HEK293 (cell line): ENCODE measurements around the gene NIBAN1.
"Not testable (repeated sequence)": the region's sequence is repeated elsewhere in the genome, so short reads cannot be mapped to it uniquely, and the experiment has no call there.

Experiments used
- CTCF ChIA-PET: fragments of 350-600 bp; formaldehyde crosslinking; extraction: SDS; loops from one replicate; lab custom pipeline; 2021; ENCODE audit warnings: antibody characterized with exemption; lab: Yijun Ruan, JAX
- POLR2A ChIA-PET: fragments of 300-600 bp; formaldehyde crosslinking; extraction: SDS; loops from one replicate; lab custom pipeline; 2020; ENCODE audit warnings: antibody characterized with exemption, inconsistent platforms; lab: Yijun Ruan, JAX
- H3K27ac ChIP-seq: fragments of 200-500 bp; sonication (Bioruptor generic); 2 replicates; pipeline ENCODE4 v1.5.1; 2014; ENCODE audit warnings: low read depth, low read length, control low read depth, inconsistent platforms; ENCODE audit errors: extremely low read depth
- H3K36me3 ChIP-seq, 2 experiments: fragments of 200-500 bp in 1 of 2; sonication (Bioruptor generic) in 1 of 2; 1 replicate in 1 of 2; 2 replicates in 1 of 2; pipeline ENCODE4 v1.5.1; 2014 to 2017; ENCODE audit warnings: inconsistent platforms in 2 of 2, low read length in 2 of 2; ENCODE audit not compliant: control insufficient read depth in 2 of 2, insufficient read depth in 1 of 2
- H3K4me1 ChIP-seq: fragments of 200-500 bp; sonication (Bioruptor generic); 2 replicates; pipeline ENCODE4 v1.5.1; 2014; ENCODE audit warnings: mild to moderate bottlenecking, low read length, inconsistent platforms; ENCODE audit not compliant: control insufficient read depth, insufficient read depth
- H3K4me3 ChIP-seq: 2 replicates; pipeline ENCODE4 v1.5.1; 2011; ENCODE audit warnings: low read depth, mild to moderate bottlenecking, control low read depth, low read length, moderate library complexity
- H3K9me3 ChIP-seq: fragments of 200-500 bp; sonication (Bioruptor generic); 2 replicates; pipeline ENCODE4 v1.5.1; 2014; ENCODE audit warnings: low read depth, low read length, inconsistent platforms; ENCODE audit not compliant: control insufficient read depth, insufficient read depth
- BCL11B ChIP-seq: fragments of 450-650 bp; formaldehyde crosslinking; IDR thresholded peaks from 2 replicates; pipeline ENCODE4 v1.5.1; 2016; ENCODE audit warnings: low read depth, missing biosample characterization, missing genetic modification characterization
- GFI1B ChIP-seq: fragments of 450-650 bp; formaldehyde crosslinking; IDR thresholded peaks from 2 replicates; pipeline ENCODE4 v1.5.1; 2016; ENCODE audit warnings: missing biosample characterization, missing genetic modification characterization
- GLIS2 ChIP-seq: fragments of 450-650 bp; formaldehyde crosslinking; IDR thresholded peaks from 2 replicates; pipeline ENCODE4 v1.5.1; 2016; ENCODE audit warnings: missing biosample characterization, missing genetic modification characterization
- KLF16 ChIP-seq: fragments of 450-650 bp; formaldehyde crosslinking; IDR thresholded peaks from 2 replicates; pipeline ENCODE4 v1.5.1; 2017; ENCODE audit warnings: missing biosample characterization, missing genetic modification characterization
- PBX3 ChIP-seq: sonication (generic); formaldehyde crosslinking; IDR thresholded peaks from 2 replicates; pipeline ENCODE4 v1.8.1; 2022; ENCODE audit warnings: mild to moderate bottlenecking, moderate library complexity, missing genetic modification reagents
- SCRT2 ChIP-seq: fragments of 450-650 bp; formaldehyde crosslinking; IDR thresholded peaks from 2 replicates; pipeline ENCODE4 v1.5.1; 2016; ENCODE audit warnings: missing biosample characterization, missing genetic modification characterization
- ZFP3 ChIP-seq: fragments of 450-650 bp; formaldehyde crosslinking; IDR thresholded peaks from 2 replicates; pipeline ENCODE4 v1.5.1; 2016; ENCODE audit warnings: low read depth, missing biosample characterization, missing genetic modification characterization
- ZNF211 ChIP-seq: fragments of 450-650 bp; formaldehyde crosslinking; IDR thresholded peaks from 2 replicates; pipeline ENCODE4 v1.5.1; 2016; ENCODE audit warnings: low read depth, missing biosample characterization, missing genetic modification characterization
- ZNF214 ChIP-seq: fragments of 450-650 bp; formaldehyde crosslinking; IDR thresholded peaks from 2 replicates; pipeline ENCODE4 v1.5.1; 2017; ENCODE audit warnings: missing biosample characterization, mild to moderate bottlenecking, missing genetic modification characterization, borderline replicate concordance
- ZNF324 ChIP-seq: fragments of 450-650 bp; formaldehyde crosslinking; IDR thresholded peaks from 2 replicates; pipeline ENCODE4 v1.5.1; 2016; ENCODE audit warnings: missing biosample characterization, missing genetic modification characterization
- ZNF488 ChIP-seq: fragments of 450-650 bp; formaldehyde crosslinking; IDR thresholded peaks from 2 replicates; pipeline ENCODE4 v1.5.1; 2016; ENCODE audit warnings: missing biosample characterization, missing genetic modification characterization
- ZNF623 ChIP-seq: fragments of 450-650 bp; formaldehyde crosslinking; IDR thresholded peaks from 2 replicates; pipeline ENCODE4 v1.5.1; 2016; ENCODE audit warnings: missing biosample characterization, missing genetic modification characterization
- ZNF660 ChIP-seq: fragments of 450-650 bp; IDR thresholded peaks from 2 replicates; pipeline ENCODE4 v1.5.1; 2018; ENCODE audit warnings: missing biosample characterization, mild to moderate bottlenecking, missing genetic modification characterization
- ZNF768 ChIP-seq: fragments of 450-650 bp; formaldehyde crosslinking; IDR thresholded peaks from 2 replicates; pipeline ENCODE4 v1.5.1; 2018; ENCODE audit warnings: missing biosample characterization, mild to moderate bottlenecking, missing genetic modification characterization
- ZSCAN16 ChIP-seq: fragments of 450-650 bp; formaldehyde crosslinking; IDR thresholded peaks from 2 replicates; pipeline ENCODE4 v1.5.1; 2016; ENCODE audit warnings: missing biosample characterization, missing genetic modification characterization
- TF ChIP-seq, protein P1 (sequence below): fragments of 450-650 bp; formaldehyde crosslinking; IDR thresholded peaks from 2 replicates; pipeline ENCODE4 v1.5.1; 2016; ENCODE audit warnings: missing biosample characterization, missing genetic modification characterization, borderline replicate concordance

NIBAN1 gene

GRCh38 chr1:185014941-185015340, 40.6 kb upstream of the NIBAN1 start (continued):
- TF ChIP-seq ZNF768, result no peak
- TF ChIP-seq ZNF211, result no peak
- TF ChIP-seq GFI1B (tag by site-specific recombination), result no peak
- TF ChIP-seq ZNF660 (tag by site-specific recombination), result no peak
- TF ChIP-seq ZFP3 (tag by site-specific recombination), result no peak
- TF ChIP-seq, all 188 proteins: peak for 0

DNA sequence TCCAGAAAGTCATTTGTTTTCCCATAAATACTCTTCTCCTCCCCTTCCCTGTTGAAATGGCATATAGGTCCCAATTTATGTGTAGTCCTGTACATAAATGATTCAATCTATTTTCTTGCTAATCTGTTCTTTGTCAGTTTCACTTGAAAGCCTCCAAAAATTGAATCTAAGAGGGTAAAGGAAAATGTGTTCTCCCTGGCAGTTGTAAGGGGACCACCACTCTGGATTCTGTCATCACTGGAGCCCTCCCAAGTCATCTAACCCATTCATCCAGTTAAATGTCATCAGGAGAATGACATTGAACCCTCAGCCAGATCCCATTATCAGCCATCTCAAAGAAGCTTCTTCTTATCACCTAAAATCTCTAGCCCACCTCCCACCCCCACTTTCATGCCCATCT, 36.1 kb upstream of the NIBAN1 start:
- Histone ChIP-seq H3K27ac (no peak overlapping the region), H3K9me3 (no peaks in the 10 kb centered on the region), H3K36me3 (no peaks in the 10 kb centered on the region), H3K4me3 (no peak overlapping the region), H3K4me1 (no peaks in the 10 kb centered on the region; the same call in 1 of the 2 replicates)
- ChIA-PET CTCF (interaction anchor here (0.6 kb wide), 1 partner anchor 160 kb away, joined by 3 read pairs; no protein-coding TSS in a partner anchor), POLR2A (interaction anchor here (0.5 kb wide), 1 partner anchor 181 kb away, joined by 9 read pairs; no protein-coding TSS in a partner anchor)
- TF ChIP-seq ZNF324 (tag by site-specific recombination) (no peak), PBX3 (no peak), SCRT2 (no peak), ZNF623 (no peak), GLIS2 (tag by site-specific recombination) (no peak), ZNF214 (tag by site-specific recombination) (no peak), KLF16 (no peak), ZNF488 (tag by site-specific recombination) (no peak), BCL11B (tag by site-specific recombination) (no peak), ZSCAN16 (tag by site-specific recombination) (no peak)

DNA sequence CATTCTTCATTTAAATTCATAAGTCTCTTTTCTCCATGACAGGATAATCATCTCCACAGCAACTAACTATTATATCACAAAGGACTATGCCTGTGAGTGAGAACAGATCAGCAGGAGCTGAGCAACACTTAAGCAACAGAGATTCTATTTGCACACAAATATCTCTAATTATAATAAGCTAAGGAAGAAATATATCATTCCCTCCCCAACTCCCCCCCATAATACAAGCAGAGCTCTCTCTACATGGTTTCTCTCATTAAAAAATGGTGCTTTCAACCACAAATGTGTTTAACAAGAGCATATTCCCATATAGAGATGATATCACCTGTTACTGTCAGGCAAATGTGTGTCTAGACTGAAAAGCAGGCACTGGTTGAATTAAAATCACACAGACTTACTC, 34.5 kb upstream of the NIBAN1 start:
- H3K4me3 ChIP-seq, result no peak overlapping the region
- ChIA-PET CTCF (no interaction called here), POLR2A (interaction anchor here (0.7 kb wide), 1 partner anchor 12 kb away, joined by 4 read pairs; no protein-coding TSS in a partner anchor)
- TF ChIP-seq, protein P1, sequence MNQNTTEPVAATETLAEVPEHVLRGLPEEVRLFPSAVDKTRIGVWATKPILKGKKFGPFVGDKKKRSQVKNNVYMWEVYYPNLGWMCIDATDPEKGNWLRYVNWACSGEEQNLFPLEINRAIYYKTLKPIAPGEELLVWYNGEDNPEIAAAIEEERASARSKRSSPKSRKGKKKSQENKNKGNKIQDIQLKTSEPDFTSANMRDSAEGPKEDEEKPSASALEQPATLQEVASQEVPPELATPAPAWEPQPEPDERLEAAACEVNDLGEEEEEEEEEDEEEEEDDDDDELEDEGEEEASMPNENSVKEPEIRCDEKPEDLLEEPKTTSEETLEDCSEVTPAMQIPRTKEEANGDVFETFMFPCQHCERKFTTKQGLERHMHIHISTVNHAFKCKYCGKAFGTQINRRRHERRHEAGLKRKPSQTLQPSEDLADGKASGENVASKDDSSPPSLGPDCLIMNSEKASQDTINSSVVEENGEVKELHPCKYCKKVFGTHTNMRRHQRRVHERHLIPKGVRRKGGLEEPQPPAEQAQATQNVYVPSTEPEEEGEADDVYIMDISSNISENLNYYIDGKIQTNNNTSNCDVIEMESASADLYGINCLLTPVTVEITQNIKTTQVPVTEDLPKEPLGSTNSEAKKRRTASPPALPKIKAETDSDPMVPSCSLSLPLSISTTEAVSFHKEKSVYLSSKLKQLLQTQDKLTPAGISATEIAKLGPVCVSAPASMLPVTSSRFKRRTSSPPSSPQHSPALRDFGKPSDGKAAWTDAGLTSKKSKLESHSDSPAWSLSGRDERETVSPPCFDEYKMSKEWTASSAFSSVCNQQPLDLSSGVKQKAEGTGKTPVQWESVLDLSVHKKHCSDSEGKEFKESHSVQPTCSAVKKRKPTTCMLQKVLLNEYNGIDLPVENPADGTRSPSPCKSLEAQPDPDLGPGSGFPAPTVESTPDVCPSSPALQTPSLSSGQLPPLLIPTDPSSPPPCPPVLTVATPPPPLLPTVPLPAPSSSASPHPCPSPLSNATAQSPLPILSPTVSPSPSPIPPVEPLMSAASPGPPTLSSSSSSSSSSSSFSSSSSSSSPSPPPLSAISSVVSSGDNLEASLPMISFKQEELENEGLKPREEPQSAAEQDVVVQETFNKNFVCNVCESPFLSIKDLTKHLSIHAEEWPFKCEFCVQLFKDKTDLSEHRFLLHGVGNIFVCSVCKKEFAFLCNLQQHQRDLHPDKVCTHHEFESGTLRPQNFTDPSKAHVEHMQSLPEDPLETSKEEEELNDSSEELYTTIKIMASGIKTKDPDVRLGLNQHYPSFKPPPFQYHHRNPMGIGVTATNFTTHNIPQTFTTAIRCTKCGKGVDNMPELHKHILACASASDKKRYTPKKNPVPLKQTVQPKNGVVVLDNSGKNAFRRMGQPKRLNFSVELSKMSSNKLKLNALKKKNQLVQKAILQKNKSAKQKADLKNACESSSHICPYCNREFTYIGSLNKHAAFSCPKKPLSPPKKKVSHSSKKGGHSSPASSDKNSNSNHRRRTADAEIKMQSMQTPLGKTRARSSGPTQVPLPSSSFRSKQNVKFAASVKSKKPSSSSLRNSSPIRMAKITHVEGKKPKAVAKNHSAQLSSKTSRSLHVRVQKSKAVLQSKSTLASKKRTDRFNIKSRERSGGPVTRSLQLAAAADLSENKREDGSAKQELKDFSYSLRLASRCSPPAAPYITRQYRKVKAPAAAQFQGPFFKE (tag by site-specific recombination), result no peak
- TF ChIP-seq SCRT2, result 0 out of 2 replicates have a peak, but pooled peaks have one; percentile 12
- H3K4me1 ChIP-seq, result no peaks in the 10 kb centered on the region
- H3K36me3 ChIP-seq, result no peaks in the 10 kb centered on the region
- H3K9me3 ChIP-seq, result no peaks in the 10 kb centered on the region
- no peak overlapping the region for H3K27ac ChIP-seq

DNA sequence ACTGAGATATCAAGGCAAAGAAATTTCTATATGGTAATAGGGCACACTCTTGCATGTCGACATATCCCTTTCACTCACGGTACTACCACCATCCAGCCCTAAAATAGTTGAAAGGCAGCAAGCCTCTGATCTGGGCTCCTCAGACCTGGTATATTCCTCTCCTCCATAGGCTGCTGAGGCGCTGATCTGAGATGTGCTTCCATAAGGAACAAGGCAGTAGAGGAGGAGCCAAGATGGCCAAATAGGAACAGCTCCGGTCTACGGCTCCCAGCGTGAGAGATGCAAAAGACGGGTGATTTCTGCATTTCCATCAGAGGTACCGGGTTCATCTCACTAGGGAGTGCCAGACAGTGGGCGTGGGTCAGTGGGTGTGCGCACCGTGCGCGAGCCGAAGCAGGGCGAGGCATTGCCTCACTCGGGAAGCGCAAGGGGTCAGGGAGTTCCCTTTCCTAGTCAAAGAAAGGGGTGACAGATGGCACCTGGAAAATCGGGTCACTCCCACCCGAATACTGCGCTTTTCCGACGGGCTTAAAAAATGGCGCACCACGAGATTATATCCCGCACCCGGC, 27.1 kb upstream of the NIBAN1 start:
- POLR2A ChIA-PET, result not testable (repeated sequence)

More for the DNA sequence above, 27.1 kb upstream of the NIBAN1 start:
- H3K4me3 ChIP-seq, H3K27ac ChIP-seq, H3K9me3 ChIP-seq, H3K36me3 ChIP-seq, CTCF ChIA-PET, H3K4me1 ChIP-seq: not testable (repeated sequence)
